Stimulated activated CD4-positive, alpha-beta T cell treated with anti-CD3 and anti-CD28 coated beads, Interleukin-2, amount 100 ng/mL, for 48 hours (primary cell): Measurements from ENCODE around the gene ZNF326.

Source experiments
- DNase-seq, 2 donors: peaks; one replicate each; pipeline ENCODE4 v3.0.0-alpha.2; 2020

The ZNF326 gene

DNA sequence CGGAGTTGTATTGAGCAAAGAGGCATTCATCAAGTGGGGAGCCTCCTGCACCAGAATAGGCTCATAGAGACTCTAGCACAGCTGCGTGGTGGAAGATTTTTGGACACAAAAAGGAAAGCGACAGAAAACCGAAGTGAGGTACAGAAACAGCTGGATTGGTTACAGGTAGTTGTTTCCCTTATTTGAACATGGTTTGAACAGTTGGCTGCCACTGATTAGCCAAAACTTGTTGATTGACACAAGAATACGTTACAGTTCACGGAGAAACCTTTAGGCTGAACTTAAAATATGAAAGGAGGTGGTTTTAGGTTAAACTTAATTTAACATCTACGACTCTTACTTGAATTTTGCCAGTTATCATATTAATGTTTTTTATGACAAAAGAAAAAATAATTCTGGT, 89.1 kb downstream of the ZNF326 start:
- no peak for DNase-seq
